Smooth muscle cell (in vitro differentiated cells): ENCODE measurements around the gene BPIFB4. TPM values are rescaled to one million over a fixed set of nuclear protein-coding genes. Genes with fewer than 3 reads are reported as not detected.

Source experiments
- DNase-seq: peaks from one replicate; lab custom pipeline; 2025; ENCODE audit not compliant: unreplicated experiment; lab: John Stamatoyannopoulos, UW
- H2AFZ ChIP-seq: fragments of 200-600 bp; sonication (generic); 2 replicates; pipeline ENCODE4 v1.6.0; 2016; ENCODE audit warnings: antibody characterized with exemption, low read depth, mild to moderate bottlenecking
- H3F3A ChIP-seq: fragments of 200-600 bp; sonication (generic); 2 replicates; pipeline ENCODE4 v1.6.0; 2017; ENCODE audit warnings: antibody characterized with exemption, low read depth
- H3K27ac ChIP-seq: fragments of 200-600 bp; sonication (generic); 2 replicates; pipeline ENCODE4 v1.5.1; 2016; ENCODE audit warnings: low read depth, mild to moderate bottlenecking
- H3K27me3 ChIP-seq: fragments of 200-600 bp; sonication (generic); 2 replicates; pipeline ENCODE4 v1.6.1; 2016; ENCODE audit warnings: low read depth, mild to moderate bottlenecking
- H3K36me3 ChIP-seq: fragments of 200-600 bp; sonication (generic); 2 replicates; pipeline ENCODE4 v1.5.1; 2016; ENCODE audit warnings: low read depth
- H3K4me1 ChIP-seq: fragments of 200-600 bp; sonication (generic); 2 replicates; pipeline ENCODE4 v1.5.1; 2016; ENCODE audit warnings: low read depth
- H3K4me2 ChIP-seq: fragments of 200-600 bp; sonication (generic); 2 replicates; pipeline ENCODE4 v1.6.0; 2016; ENCODE audit warnings: mild to moderate bottlenecking
- H3K4me3 ChIP-seq: fragments of 200-600 bp; sonication (generic); 2 replicates; pipeline ENCODE4 v1.5.1; 2016; ENCODE audit warnings: mild to moderate bottlenecking
- H3K79me2 ChIP-seq: fragments of 200-600 bp; sonication (generic); 2 replicates; pipeline ENCODE4 v1.6.0; 2016; ENCODE audit warnings: low read depth, mild to moderate bottlenecking
- H3K9ac ChIP-seq: fragments of 200-600 bp; sonication (generic); 2 replicates; pipeline ENCODE4 v1.6.0; 2016; ENCODE audit warnings: low read depth
- H3K9me3 ChIP-seq: fragments of 200-600 bp; sonication (generic); replicated peaks from 2 replicates; pipeline ENCODE4 v1.5.1; 2016; ENCODE audit warnings: low read depth
- H4K20me1 ChIP-seq: fragments of 200-600 bp; sonication (generic); 2 replicates; pipeline ENCODE4 v1.6.0; 2016; ENCODE audit warnings: low read depth
- CTCF ChIP-seq: fragments of 200-600 bp; sonication (generic); IDR thresholded peaks from 2 replicates; pipeline ENCODE4 v1.5.1; 2017; ENCODE audit warnings: borderline replicate concordance, mild to moderate bottlenecking, antibody characterized with exemption; ENCODE audit not compliant: insufficient read depth, poor library complexity, severe bottlenecking
- WGBS: methylation state at CpG from one replicate; pipeline ENCODE4 v1.1.7; 2016; ENCODE audit warnings: low lambda C conversion rate; 5-methylcytosine and 5-hydroxymethylcytosine counted together
- polyA plus RNA-seq: library from polyadenylated mRNA; unstranded; fragments of >200 nt; fragmentation: Nextera tagmentation; extraction: Ambion mirVana; gene quantifications from 2 replicates; pipeline ENCODE4 v1.2.1, GENCODE V29; 2016
- total RNA-seq: library from RNA; depleted of rRNA; stranded (reverse); fragments of >200 nt; gene quantifications from 2 replicates; pipeline ENCODE4 v1.2.3, GENCODE V29; 2014

Gene BPIFB4
- total and polyA plus RNA-seq, 2 experiments from 2014 or later = not detected

GRCh38 chr20:33070111-33071053, 9.1 kb upstream of the BPIFB4 start:
- H2AFZ ChIP-seq = no peak overlapping the region
- no peaks in the 10 kb centered on the region for H4K20me1 ChIP-seq
- no peak for TF ChIP-seq CTCF
- no peaks in the 10 kb centered on the region for H3K4me1 ChIP-seq
- H3K27ac ChIP-seq = no peak overlapping the region
- H3K79me2 ChIP-seq = no peaks in the 10 kb centered on the region
- H3K4me3 ChIP-seq = no peak overlapping the region
- H3F3A ChIP-seq = no peaks in the 10 kb centered on the region
- H3K27me3 ChIP-seq = peaks cover 5% of the 10 kb centered on the region
- no peaks in the 10 kb centered on the region for H3K36me3 ChIP-seq
- WGBS = 91% methylated on average over 19 of the region's 19 CpGs
- H3K4me2 ChIP-seq = no peak overlapping the region
- no peaks in the 10 kb centered on the region for H3K9me3 ChIP-seq
- DNase-seq = no peak
- no peak overlapping the region for H3K9ac ChIP-seq

GRCh38 chr20:33071198-33071597, 8.2 kb upstream of the BPIFB4 start:
- no peak for TF ChIP-seq CTCF

GRCh38 chr20:33072362-33072761, 7.1 kb upstream of the BPIFB4 start:
- TF ChIP-seq CTCF = no peak
- Histone ChIP-seq H3F3A (no peaks in the 10 kb centered on the region), H2AFZ (no peak overlapping the region), H3K4me2 (no peak overlapping the region), H3K4me1 (no peaks in the 10 kb centered on the region), H4K20me1 (no peaks in the 10 kb centered on the region), H3K9me3 (no peaks in the 10 kb centered on the region), H3K4me3 (no peak overlapping the region), H3K9ac (no peak overlapping the region), H3K79me2 (no peaks in the 10 kb centered on the region), H3K27me3 (peaks cover 5% of the 10 kb centered on the region), H3K27ac (no peak overlapping the region), H3K36me3 (no peaks in the 10 kb centered on the region)
- 91% methylated on average over 4 of the region's 4 CpGs for WGBS
- DNase-seq = no peak

More at GRCh38 chr20:33071198-33071597, 8.2 kb upstream of the BPIFB4 start:
- Histone ChIP-seq H2AFZ (no peak overlapping the region), H3K9ac (no peak overlapping the region), H3K79me2 (no peaks in the 10 kb centered on the region), H3K27me3 (peaks cover 5% of the 10 kb centered on the region), H3K4me3 (no peak overlapping the region), H3K4me2 (no peak overlapping the region), H3K9me3 (no peaks in the 10 kb centered on the region), H3F3A (no peaks in the 10 kb centered on the region), H4K20me1 (no peaks in the 10 kb centered on the region), H3K27ac (no peak overlapping the region), H3K4me1 (no peaks in the 10 kb centered on the region), H3K36me3 (no peaks in the 10 kb centered on the region)
- 98% methylated on average over 5 of the region's 5 CpGs for WGBS
- DNase-seq = no peak
